K562 (cell line): ENCODE data around the gene WBP1. TPM values are rescaled to one million over a fixed set of nuclear protein-coding genes. Genes with fewer than 3 reads are reported as not detected.

Experiments used
- DMBX1 ChIP-seq: fragments of 250-450 bp; sonication (Bioruptor Pico); IDR thresholded peaks from 2 replicates; pipeline ENCODE4 v1.8.0; 2022; ENCODE audit warnings: inconsistent platforms, mild to moderate bottlenecking, moderate library complexity, borderline replicate concordance
- GABPB2 ChIP-seq: fragments of 250-450 bp; sonication (Bioruptor Pico); conservative IDR thresholded peaks from 2 replicates; pipeline ENCODE4 v1.5.1; 2021; ENCODE audit warnings: mild to moderate bottlenecking
- IRF2 ChIP-seq: sonication (generic); formaldehyde crosslinking; IDR thresholded peaks from 2 replicates; pipeline ENCODE4 v1.8.1; 2022; ENCODE audit warnings: mild to moderate bottlenecking, missing genetic modification reagents
- LARP7 ChIP-seq: fragments of 450-650 bp; IDR thresholded peaks from 2 replicates; pipeline ENCODE4 v1.6.1; 2016
- MCM5 ChIP-seq: fragments of 450-650 bp; IDR thresholded peaks from 2 replicates; pipeline ENCODE4 v1.6.1; 2016; ENCODE audit warnings: low read depth
- NFRKB ChIP-seq: fragments of 450-650 bp; IDR thresholded peaks from 2 replicates; pipeline ENCODE4 v1.6.1; 2016; ENCODE audit warnings: low read depth
- RCOR1 ChIP-seq, 2 experiments: IDR thresholded peaks; 2 replicates each; pipeline ENCODE4 v1.6.1; 2012; ENCODE audit warnings: low read depth in 2 of 2, low read length in 2 of 2, borderline replicate concordance in 1 of 2, improper control_type of control experiment in 1 of 2
- SPI1 ChIP-seq: IDR thresholded peaks from 2 replicates; pipeline ENCODE4 v1.6.1; 2011; ENCODE audit warnings: low read depth, low read length, control low read depth, borderline replicate concordance
- TAF7 ChIP-seq: fragments of 450-650 bp; IDR thresholded peaks from 2 replicates; pipeline ENCODE4 v1.6.1; 2016; ENCODE audit warnings: missing genetic modification characterization, missing compliant biosample characterization
- TRIM28 ChIP-seq: fragments of 450-650 bp; IDR thresholded peaks from 2 replicates; pipeline ENCODE4 v1.6.1; 2017
- YY1 ChIP-seq, 3 experiments: IDR thresholded peaks; 2 replicates each; pipeline ENCODE4 v1.6.1; 2011; ENCODE audit warnings: low read length in 2 of 3, mild to moderate bottlenecking in 2 of 3, moderate library complexity in 2 of 3, borderline replicate concordance in 1 of 3, control low read depth in 1 of 3, low read depth in 1 of 3; ENCODE audit not compliant: insufficient read depth in 3 of 3, insufficient replicate concordance in 2 of 3, control insufficient read depth in 1 of 3, insufficient read length in 1 of 3; ENCODE audit errors: extremely low read depth in 1 of 3
- ZNF263 ChIP-seq: sonication (generic); formaldehyde crosslinking; IDR thresholded peaks from 2 replicates; pipeline ENCODE4 v1.8.0; 2022; ENCODE audit warnings: mild to moderate bottlenecking, missing genetic modification reagents, borderline replicate concordance
- ZNF584 ChIP-seq: fragments of 200-800 bp; sonication (Bioruptor generic); IDR thresholded peaks from 2 replicates; pipeline ENCODE4 v1.6.1; 2016; ENCODE audit warnings: low read depth, mild to moderate bottlenecking, missing genetic modification characterization, missing compliant biosample characterization
- polyA plus RNA-seq, 8 experiments: library from polyadenylated mRNA; depleted of rRNA in 4 of 8; stranded (reverse) in 5 of 8; unstranded in 3 of 8; fragments of >200 nt; fragmentation: Nextera tagmentation in 2 of 8; fragmentation: Illumina TruSeq in 1 of 8; extraction: Ambion mirVana in 2 of 8; extraction: Trizol in 1 of 8; gene quantifications; 2 replicates each; pipeline versions ENCODE4 v1.2.1 to v1.2.3, GENCODE V29; 2011 to 2014; ENCODE audit warnings: inconsistent platforms in 1 of 8, missing spikeins in 1 of 8
- total RNA-seq, 7 experiments: library from RNA; depleted of rRNA in 6 of 7; stranded (reverse); fragments of >200 nt in 6 of 7; fragmentation: Illumina TruSeq in 2 of 7; extraction: Trizol in 2 of 7; gene quantifications; 2 replicates each; pipeline versions ENCODE4 v1.2.1 to v1.2.3, GENCODE V29; 2011 to 2021; ENCODE audit warnings: low replicate concordance in 1 of 7
- TF ChIP-seq, protein P1 (sequence below), 3 experiments: fragments of 200-800 bp in 1 of 3; fragments of 250-450 bp in 1 of 3; fragments of 450-650 bp in 1 of 3; sonication (Bioruptor Pico) in 1 of 3; sonication (Bioruptor generic) in 1 of 3; formaldehyde crosslinking in 1 of 3; IDR thresholded peaks; 2 replicates each; pipeline versions ENCODE4 v1.6.1 to v1.8.0; 2016 to 2022; ENCODE audit warnings: mild to moderate bottlenecking in 2 of 3, missing genetic modification characterization in 2 of 3, missing compliant biosample characterization in 1 of 3, moderate library complexity in 1 of 3
- TF ChIP-seq, protein P2 (sequence below), 2 experiments: fragments of 450-650 bp in 1 of 2; sonication (generic) in 1 of 2; formaldehyde crosslinking; conservative IDR thresholded peaks; 2 replicates each; pipeline versions ENCODE4 v1.4.0 to v1.8.1; 2020 to 2022; ENCODE audit warnings: mild to moderate bottlenecking in 1 of 2, missing genetic modification reagents in 1 of 2
- TF ChIP-seq, protein P3 (sequence below): fragments of 450-650 bp; IDR thresholded peaks from 2 replicates; pipeline ENCODE4 v1.6.1; 2016; ENCODE audit warnings: borderline replicate concordance

Gene WBP1
- total and polyA plus RNA-seq, 9 of the 15 experiments (the other 6 are each of a cell fraction or from before 2014, with no cell fraction given), result 1.9 to 27.7 (median 14.2) TPM

DNA sequence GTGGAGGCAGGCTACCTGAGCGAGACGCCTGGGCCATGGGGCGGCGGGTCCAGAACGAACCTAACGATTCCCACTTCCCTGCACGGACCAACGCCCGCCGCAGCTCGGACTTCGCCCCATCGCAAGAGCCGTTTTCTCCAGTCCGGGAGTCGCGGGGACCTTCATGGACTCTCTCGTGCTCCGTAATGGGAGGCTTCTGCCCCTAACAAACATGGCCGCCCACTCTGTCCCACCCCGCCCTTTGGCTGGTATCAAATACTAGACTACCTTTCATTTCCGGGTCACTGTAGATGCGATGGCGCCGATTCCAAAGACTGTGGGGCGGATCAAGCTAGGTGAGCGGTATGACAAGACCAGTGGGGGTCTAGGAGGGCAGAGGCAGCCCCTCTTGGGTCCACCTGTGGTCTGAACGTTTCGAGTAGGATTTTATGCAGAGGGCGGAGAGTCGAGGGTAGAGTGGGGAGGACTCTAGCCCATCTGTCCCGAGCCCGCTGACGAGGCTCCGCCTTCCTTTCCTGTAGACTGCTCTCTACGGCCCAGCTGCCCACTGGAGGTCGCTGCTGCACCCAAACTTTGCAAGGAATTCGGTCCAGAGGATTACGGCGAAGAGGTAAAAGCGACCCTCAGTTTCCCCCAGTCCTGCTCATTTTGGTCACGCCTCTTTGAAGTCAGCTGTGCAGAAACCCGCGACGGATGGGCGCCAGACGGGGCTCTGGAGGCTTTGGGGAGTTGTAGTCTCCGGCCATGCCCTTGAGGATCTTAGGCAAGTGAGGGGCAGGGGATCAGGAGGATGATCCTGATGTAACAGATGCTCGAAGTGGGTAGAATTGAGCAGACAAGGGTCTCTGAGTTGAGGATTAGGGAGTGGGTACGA lies 24.8 kb downstream of the WBP1 start, which contains the start of the genes CCDC142 and TTC31 (continued):
- TF ChIP-seq, protein P1, sequence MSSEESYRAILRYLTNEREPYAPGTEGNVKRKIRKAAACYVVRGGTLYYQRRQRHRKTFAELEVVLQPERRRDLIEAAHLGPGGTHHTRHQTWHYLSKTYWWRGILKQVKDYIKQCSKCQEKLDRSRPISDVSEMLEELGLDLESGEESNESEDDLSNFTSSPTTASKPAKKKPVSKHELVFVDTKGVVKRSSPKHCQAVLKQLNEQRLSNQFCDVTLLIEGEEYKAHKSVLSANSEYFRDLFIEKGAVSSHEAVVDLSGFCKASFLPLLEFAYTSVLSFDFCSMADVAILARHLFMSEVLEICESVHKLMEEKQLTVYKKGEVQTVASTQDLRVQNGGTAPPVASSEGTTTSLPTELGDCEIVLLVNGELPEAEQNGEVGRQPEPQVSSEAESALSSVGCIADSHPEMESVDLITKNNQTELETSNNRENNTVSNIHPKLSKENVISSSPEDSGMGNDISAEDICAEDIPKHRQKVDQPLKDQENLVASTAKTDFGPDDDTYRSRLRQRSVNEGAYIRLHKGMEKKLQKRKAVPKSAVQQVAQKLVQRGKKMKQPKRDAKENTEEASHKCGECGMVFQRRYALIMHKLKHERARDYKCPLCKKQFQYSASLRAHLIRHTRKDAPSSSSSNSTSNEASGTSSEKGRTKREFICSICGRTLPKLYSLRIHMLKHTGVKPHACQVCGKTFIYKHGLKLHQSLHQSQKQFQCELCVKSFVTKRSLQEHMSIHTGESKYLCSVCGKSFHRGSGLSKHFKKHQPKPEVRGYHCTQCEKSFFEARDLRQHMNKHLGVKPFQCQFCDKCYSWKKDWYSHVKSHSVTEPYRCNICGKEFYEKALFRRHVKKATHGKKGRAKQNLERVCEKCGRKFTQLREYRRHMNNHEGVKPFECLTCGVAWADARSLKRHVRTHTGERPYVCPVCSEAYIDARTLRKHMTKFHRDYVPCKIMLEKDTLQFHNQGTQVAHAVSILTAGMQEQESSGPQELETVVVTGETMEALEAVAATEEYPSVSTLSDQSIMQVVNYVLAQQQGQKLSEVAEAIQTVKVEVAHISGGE (CRISPR knock-in tag; IDR thresholded peaks at IDR 0.05), result peak in 2 of 3 experiments; percentile 7 to 96; a peak in 2 of 6 replicates
- no peak for TF ChIP-seq LARP7
- peak in 1 of 2 experiments; percentile 27; a peak in 2 of 4 replicates for TF ChIP-seq RCOR1 (IDR thresholded peaks at IDR 0.05; ENCODE audit: borderline replicate concordance in 1 of 2, low read depth in 2 of 2, low read length in 2 of 2)
- no peak for TF ChIP-seq GABPB2
- TF ChIP-seq TAF7, result peak; percentile 82
- TF ChIP-seq, protein P2, sequence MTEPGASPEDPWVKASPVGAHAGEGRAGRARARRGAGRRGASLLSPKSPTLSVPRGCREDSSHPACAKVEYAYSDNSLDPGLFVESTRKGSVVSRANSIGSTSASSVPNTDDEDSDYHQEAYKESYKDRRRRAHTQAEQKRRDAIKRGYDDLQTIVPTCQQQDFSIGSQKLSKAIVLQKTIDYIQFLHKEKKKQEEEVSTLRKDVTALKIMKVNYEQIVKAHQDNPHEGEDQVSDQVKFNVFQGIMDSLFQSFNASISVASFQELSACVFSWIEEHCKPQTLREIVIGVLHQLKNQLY (CRISPR knock-in tag; conservative IDR thresholded peaks at IDR 0.05), result no peak
- TF ChIP-seq NFRKB, result peak; percentile 95
- peak; percentile 42; the same call in 1 of the 2 replicates for TF ChIP-seq ZNF584 (CRISPR knock-in tag)
- no peak for TF ChIP-seq MCM5
- TF ChIP-seq, protein P3, sequence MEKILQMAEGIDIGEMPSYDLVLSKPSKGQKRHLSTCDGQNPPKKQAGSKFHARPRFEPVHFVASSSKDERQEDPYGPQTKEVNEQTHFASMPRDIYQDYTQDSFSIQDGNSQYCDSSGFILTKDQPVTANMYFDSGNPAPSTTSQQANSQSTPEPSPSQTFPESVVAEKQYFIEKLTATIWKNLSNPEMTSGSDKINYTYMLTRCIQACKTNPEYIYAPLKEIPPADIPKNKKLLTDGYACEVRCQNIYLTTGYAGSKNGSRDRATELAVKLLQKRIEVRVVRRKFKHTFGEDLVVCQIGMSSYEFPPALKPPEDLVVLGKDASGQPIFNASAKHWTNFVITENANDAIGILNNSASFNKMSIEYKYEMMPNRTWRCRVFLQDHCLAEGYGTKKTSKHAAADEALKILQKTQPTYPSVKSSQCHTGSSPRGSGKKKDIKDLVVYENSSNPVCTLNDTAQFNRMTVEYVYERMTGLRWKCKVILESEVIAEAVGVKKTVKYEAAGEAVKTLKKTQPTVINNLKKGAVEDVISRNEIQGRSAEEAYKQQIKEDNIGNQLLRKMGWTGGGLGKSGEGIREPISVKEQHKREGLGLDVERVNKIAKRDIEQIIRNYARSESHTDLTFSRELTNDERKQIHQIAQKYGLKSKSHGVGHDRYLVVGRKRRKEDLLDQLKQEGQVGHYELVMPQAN, result peak; percentile 66
- peak; percentile 98 to 100 (median 99) for TF ChIP-seq YY1 (IDR thresholded peaks at IDR 0.05; ENCODE audit: borderline replicate concordance in 1 of 3, control insufficient read depth in 1 of 3, extremely low read depth in 1 of 3, insufficient read depth in 3 of 3, insufficient read length in 1 of 3, insufficient replicate concordance in 2 of 3, low read depth in 1 of 3, low read length in 2 of 3)
- 0 out of 2 replicates have a peak, but pooled peaks have one; percentile 24 for TF ChIP-seq SPI1
- 0 out of 2 replicates have a peak, but pooled peaks have one; percentile 40 for TF ChIP-seq TRIM28
- TF ChIP-seq DMBX1 (CRISPR knock-in tag), result peak; percentile 26; the same call in 1 of the 2 replicates
- TF ChIP-seq ZNF263 (CRISPR knock-in tag), result peak; percentile 86
- TF ChIP-seq IRF2, result no peak
